Gastroesophageal sphincter (tissue), 3 donors: ENCODE results near the gene ABHD14A.
"Not testable (repeated sequence)": the region's sequence is repeated elsewhere in the genome, so short reads cannot be mapped to it uniquely, and the experiment has no call there.

Experiments used
- EP300 ChIP-seq: sonication (generic); formaldehyde crosslinking; IDR thresholded peaks from one replicate; pipeline ENCODE4 v1.6.1; 2017; ENCODE audit warnings: antibody characterized with exemption, mild to moderate bottlenecking
- POLR2A ChIP-seq, 2 donors: fragments of 450-650 bp; IDR thresholded peaks; one replicate each; pipeline ENCODE4 v1.6.1; 2017; ENCODE audit warnings: antibody characterized with exemption in 2 of 2, mild to moderate bottlenecking in 2 of 2, moderate library complexity in 1 of 2
- POLR2AphosphoS5 ChIP-seq: sonication (generic); formaldehyde crosslinking; IDR thresholded peaks from one replicate; pipeline ENCODE4 v1.6.1; 2017; ENCODE audit warnings: antibody characterized with exemption
- TF ChIP-seq, protein P1 (sequence below), 4 experiments: fragments of 200-600 bp in 2 of 4; fragments of 450-650 bp in 2 of 4; sonication (generic) in 1 of 4; IDR thresholded peaks; one replicate each; pipeline ENCODE4 v1.5.1; 2017 to 2019; ENCODE audit warnings: antibody characterized with exemption in 4 of 4, mild to moderate bottlenecking in 2 of 4, moderate library complexity in 2 of 4

DNA sequence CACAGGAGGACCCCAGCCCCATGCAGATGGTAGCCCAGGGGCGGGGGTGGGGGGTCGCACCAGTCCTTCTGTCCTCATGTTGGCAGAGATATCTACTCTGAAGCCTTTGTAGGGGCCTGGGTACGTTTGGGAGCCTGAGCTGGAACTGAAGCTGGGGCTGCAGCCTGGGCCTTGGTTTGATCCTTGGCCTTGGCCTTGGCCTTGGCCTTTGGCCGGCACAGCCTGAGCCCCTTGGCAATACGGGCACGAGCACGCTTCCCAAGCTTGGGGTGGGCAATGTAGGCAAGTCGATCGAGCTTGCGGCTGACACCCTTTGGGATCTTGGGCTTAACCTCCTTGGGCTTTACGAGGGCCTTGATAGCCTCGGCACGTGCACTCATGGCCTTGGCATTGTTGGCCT, 18.8 kb downstream of the ABHD14A start:
- TF ChIP-seq, protein P1, sequence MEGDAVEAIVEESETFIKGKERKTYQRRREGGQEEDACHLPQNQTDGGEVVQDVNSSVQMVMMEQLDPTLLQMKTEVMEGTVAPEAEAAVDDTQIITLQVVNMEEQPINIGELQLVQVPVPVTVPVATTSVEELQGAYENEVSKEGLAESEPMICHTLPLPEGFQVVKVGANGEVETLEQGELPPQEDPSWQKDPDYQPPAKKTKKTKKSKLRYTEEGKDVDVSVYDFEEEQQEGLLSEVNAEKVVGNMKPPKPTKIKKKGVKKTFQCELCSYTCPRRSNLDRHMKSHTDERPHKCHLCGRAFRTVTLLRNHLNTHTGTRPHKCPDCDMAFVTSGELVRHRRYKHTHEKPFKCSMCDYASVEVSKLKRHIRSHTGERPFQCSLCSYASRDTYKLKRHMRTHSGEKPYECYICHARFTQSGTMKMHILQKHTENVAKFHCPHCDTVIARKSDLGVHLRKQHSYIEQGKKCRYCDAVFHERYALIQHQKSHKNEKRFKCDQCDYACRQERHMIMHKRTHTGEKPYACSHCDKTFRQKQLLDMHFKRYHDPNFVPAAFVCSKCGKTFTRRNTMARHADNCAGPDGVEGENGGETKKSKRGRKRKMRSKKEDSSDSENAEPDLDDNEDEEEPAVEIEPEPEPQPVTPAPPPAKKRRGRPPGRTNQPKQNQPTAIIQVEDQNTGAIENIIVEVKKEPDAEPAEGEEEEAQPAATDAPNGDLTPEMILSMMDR (IDR thresholded peaks at IDR 0.05): not testable (repeated sequence)
- TF ChIP-seq POLR2A (IDR thresholded peaks at IDR 0.05); POLR2AphosphoS5; EP300: not testable (repeated sequence)
